A673 (cell line): ENCODE measurements around the gene GPR61.

Source experiments
- EZH2 ChIP-seq: fragments of 200-600 bp; sonication (generic); IDR thresholded peaks from 2 replicates; pipeline ENCODE4 v1.6.1; 2017; ENCODE audit warnings: borderline replicate concordance, low read depth, mild to moderate bottlenecking, mixed read lengths, antibody characterized with exemption, low read length; ENCODE audit not compliant: poor library complexity, severe bottlenecking
- TF ChIP-seq, protein P1 (sequence below): fragments of 300-800, 200-600 bp; sonication (generic); conservative IDR thresholded peaks from 2 replicates; pipeline ENCODE4 v1.5.1; 2017; ENCODE audit warnings: low read depth, mild to moderate bottlenecking, antibody characterized with exemption, low read length, moderate library complexity, mixed read lengths

GRCh38 chr1:109534307-109534858, 5.3 kb upstream of the GPR61 start:
- TF ChIP-seq, protein P1, sequence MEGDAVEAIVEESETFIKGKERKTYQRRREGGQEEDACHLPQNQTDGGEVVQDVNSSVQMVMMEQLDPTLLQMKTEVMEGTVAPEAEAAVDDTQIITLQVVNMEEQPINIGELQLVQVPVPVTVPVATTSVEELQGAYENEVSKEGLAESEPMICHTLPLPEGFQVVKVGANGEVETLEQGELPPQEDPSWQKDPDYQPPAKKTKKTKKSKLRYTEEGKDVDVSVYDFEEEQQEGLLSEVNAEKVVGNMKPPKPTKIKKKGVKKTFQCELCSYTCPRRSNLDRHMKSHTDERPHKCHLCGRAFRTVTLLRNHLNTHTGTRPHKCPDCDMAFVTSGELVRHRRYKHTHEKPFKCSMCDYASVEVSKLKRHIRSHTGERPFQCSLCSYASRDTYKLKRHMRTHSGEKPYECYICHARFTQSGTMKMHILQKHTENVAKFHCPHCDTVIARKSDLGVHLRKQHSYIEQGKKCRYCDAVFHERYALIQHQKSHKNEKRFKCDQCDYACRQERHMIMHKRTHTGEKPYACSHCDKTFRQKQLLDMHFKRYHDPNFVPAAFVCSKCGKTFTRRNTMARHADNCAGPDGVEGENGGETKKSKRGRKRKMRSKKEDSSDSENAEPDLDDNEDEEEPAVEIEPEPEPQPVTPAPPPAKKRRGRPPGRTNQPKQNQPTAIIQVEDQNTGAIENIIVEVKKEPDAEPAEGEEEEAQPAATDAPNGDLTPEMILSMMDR, result no peak
- TF ChIP-seq EZH2, result no peak
